Progenitor cell of endocrine pancreas (in vitro differentiated cells): ENCODE measurements around the gene C1orf87. TPM values are rescaled to one million over a fixed set of nuclear protein-coding genes. Genes with fewer than 3 reads are reported as not detected.

Source experiments
- DNase-seq: peaks from one replicate; pipeline ENCODE4 v3.0.0; 2021; ENCODE audit warnings: low spot score; ENCODE audit not compliant: unreplicated experiment
- H3K27ac Mint-ChIP-seq: 2 replicates; pipeline ENCODE4 v1.8.0; 2021; ENCODE audit warnings: mild to moderate bottlenecking, moderate library complexity, mixed read lengths
- H3K27me3 Mint-ChIP-seq: 2 replicates; pipeline ENCODE4 v1.8.0; 2021; ENCODE audit warnings: mixed read lengths
- H3K36me3 Mint-ChIP-seq: 2 replicates; pipeline ENCODE4 v1.8.0; 2022; ENCODE audit warnings: mixed read lengths; ENCODE audit not compliant: insufficient read depth
- H3K4me1 Mint-ChIP-seq: 2 replicates; pipeline ENCODE4 v1.8.0; 2021; ENCODE audit warnings: low read depth, mixed read lengths
- H3K4me3 Mint-ChIP-seq: 2 replicates; pipeline ENCODE4 v1.8.0; 2021; ENCODE audit warnings: low read depth, mild to moderate bottlenecking, moderate library complexity, mixed read lengths
- H3K9me3 Mint-ChIP-seq: 2 replicates; pipeline ENCODE4 v1.8.0; 2021; ENCODE audit warnings: low read depth, mixed read lengths
- total RNA-seq: library from RNA; stranded (reverse); gene quantifications from 2 replicates; pipeline ENCODE4 v1.2.1, GENCODE V29; 2021
- TF ChIP-seq, protein P1 (sequence below): fragments of 200-600 bp; sonication (generic); IDR thresholded peaks from one replicate; pipeline ENCODE4 v1.5.0; 2021; ENCODE audit warnings: antibody characterized with exemption, mild to moderate bottlenecking; ENCODE audit not compliant: unreplicated experiment

Gene C1orf87
- total RNA-seq, 1 donor from 2014 or later = not detected

- Mint-ChIP-seq H3K27me3 (peaks cover 31% of the 10 kb centered on the region), H3K4me3 (no peak overlapping the region), H3K36me3 (no peaks in the 10 kb centered on the region), H3K4me1 (no peaks in the 10 kb centered on the region), H3K9me3 (no peaks in the 10 kb centered on the region), H3K27ac (no peak overlapping the region)
- no peak for DNase-seq
- TF ChIP-seq, protein P1, sequence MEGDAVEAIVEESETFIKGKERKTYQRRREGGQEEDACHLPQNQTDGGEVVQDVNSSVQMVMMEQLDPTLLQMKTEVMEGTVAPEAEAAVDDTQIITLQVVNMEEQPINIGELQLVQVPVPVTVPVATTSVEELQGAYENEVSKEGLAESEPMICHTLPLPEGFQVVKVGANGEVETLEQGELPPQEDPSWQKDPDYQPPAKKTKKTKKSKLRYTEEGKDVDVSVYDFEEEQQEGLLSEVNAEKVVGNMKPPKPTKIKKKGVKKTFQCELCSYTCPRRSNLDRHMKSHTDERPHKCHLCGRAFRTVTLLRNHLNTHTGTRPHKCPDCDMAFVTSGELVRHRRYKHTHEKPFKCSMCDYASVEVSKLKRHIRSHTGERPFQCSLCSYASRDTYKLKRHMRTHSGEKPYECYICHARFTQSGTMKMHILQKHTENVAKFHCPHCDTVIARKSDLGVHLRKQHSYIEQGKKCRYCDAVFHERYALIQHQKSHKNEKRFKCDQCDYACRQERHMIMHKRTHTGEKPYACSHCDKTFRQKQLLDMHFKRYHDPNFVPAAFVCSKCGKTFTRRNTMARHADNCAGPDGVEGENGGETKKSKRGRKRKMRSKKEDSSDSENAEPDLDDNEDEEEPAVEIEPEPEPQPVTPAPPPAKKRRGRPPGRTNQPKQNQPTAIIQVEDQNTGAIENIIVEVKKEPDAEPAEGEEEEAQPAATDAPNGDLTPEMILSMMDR = no peak
These were observed 95.1 kb downstream of the C1orf87 start for GRCh38 chr1:59978511-59978910.

DNA sequence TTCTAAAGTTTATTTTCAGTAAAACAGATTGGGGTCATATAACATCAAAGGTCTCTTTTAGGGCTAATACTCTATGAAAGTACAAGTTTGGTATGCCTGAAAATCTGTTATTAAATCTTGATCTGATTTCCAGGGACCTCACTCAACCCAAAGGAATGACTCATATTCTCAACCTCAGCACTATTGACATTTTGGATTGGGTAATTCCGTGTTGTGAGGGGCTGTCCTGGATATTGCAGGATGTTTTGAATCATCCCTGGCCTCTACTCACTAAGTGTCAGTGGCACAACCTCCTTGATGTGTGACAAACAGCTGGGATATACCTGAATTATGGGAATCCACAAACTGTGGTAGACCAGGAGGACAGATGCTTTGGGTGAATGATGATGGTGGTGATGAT is 95.5 kb downstream of the C1orf87 start:
- no peaks in the 10 kb centered on the region for H3K9me3 Mint-ChIP-seq
- H3K36me3 Mint-ChIP-seq = no peaks in the 10 kb centered on the region
- H3K4me3 Mint-ChIP-seq = no peak overlapping the region
- no peak overlapping the region for H3K27ac Mint-ChIP-seq
- peaks cover 36% of the 10 kb centered on the region for H3K27me3 Mint-ChIP-seq
- no peak for DNase-seq
- H3K4me1 Mint-ChIP-seq = no peaks in the 10 kb centered on the region
- TF ChIP-seq, protein P1 = no peak

- no peaks in the 10 kb centered on the region for H3K4me1 Mint-ChIP-seq
These were observed 96.5 kb downstream of the C1orf87 start for GRCh38 chr1:59977075-59977410.

DNA sequence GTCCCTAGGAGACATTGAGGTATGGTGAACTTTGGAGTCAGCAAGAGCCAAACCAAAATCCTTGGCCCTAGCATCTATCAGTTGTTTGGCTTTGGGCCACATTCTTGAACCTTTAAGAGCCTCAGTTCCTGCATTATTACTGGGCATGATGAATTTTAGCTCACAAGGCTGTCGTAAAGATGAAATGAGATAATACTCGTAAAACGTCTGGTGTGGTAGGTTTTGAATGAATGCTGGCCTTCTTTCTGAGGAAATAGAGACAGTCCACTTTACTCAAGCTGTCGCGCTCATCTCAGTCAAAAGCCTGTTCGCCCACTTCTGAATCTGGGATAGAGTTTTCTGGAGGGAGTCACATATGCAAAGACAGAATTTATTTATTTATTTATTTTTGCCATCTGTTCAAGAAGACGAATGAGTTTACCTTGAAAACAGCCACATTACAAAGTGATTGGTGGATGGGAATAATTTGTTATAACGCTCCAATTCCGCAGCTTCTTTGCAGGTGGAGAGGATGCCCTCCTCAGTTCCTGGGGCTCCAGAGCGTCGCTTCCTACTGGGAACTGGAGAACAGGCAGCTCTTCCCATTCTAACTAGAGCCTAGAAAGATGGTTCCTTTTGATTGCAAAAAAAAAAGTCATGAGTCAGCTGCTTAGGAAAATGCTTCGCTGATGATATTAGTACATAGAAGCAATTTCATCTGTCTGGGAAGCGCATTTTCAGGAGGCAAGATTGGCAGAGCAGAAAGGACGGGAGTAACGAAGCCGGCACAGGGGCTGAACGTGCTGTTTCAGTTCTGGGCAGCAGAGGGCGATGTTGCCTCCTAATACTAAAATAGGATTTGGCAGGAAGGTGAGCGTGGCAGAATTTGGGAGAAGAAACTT is 97.1 kb downstream of the C1orf87 start:
- DNase-seq = peak; percentile 55
- Mint-ChIP-seq H3K4me3 (no peak overlapping the region), H3K4me1 (peaks cover 1% of the 10 kb centered on the region), H3K36me3 (no peaks in the 10 kb centered on the region), H3K27me3 (peaks cover 40% of the 10 kb centered on the region), H3K27ac (no peak overlapping the region), H3K9me3 (no peaks in the 10 kb centered on the region)
- TF ChIP-seq, protein P1 = peak; percentile 93

More at GRCh38 chr1:59977075-59977410, 96.5 kb downstream of the C1orf87 start:
- H3K9me3 Mint-ChIP-seq = no peaks in the 10 kb centered on the region
- peaks cover 39% of the 10 kb centered on the region for H3K27me3 Mint-ChIP-seq
- TF ChIP-seq, protein P1 = no peak
- no peak overlapping the region for H3K4me3 Mint-ChIP-seq
- no peak for DNase-seq
- H3K27ac Mint-ChIP-seq = no peak overlapping the region
- no peaks in the 10 kb centered on the region for H3K36me3 Mint-ChIP-seq

DNA sequence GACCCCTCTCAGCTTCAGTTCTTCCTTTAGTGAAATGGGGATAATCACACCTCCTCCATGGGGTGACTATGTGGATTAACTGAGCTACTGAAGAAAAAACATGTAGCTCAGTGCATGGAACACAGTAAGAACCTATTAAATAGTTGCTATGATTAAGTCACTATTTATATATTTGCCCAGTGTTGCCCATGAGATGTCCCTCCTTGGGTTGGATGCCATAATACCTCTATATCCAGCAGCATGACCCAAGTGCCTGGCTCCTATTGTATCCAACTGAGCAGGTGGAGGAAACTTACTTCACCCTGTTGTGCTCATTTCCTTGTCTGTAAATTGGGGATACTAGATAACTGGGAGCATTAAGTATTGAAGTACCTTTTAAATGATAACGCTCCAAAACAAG is 99.9 kb downstream of the C1orf87 start:
- no peak for DNase-seq
- Mint-ChIP-seq H3K36me3 (no peaks in the 10 kb centered on the region), H3K4me1 (peaks cover 2% of the 10 kb centered on the region), H3K4me3 (no peak overlapping the region), H3K27ac (no peak overlapping the region), H3K9me3 (no peaks in the 10 kb centered on the region), H3K27me3 (peaks cover 41% of the 10 kb centered on the region)
- TF ChIP-seq, protein P1 = no peak
